ENCODE data around the gene MRPL27.

MRPL27 gene

DNA sequence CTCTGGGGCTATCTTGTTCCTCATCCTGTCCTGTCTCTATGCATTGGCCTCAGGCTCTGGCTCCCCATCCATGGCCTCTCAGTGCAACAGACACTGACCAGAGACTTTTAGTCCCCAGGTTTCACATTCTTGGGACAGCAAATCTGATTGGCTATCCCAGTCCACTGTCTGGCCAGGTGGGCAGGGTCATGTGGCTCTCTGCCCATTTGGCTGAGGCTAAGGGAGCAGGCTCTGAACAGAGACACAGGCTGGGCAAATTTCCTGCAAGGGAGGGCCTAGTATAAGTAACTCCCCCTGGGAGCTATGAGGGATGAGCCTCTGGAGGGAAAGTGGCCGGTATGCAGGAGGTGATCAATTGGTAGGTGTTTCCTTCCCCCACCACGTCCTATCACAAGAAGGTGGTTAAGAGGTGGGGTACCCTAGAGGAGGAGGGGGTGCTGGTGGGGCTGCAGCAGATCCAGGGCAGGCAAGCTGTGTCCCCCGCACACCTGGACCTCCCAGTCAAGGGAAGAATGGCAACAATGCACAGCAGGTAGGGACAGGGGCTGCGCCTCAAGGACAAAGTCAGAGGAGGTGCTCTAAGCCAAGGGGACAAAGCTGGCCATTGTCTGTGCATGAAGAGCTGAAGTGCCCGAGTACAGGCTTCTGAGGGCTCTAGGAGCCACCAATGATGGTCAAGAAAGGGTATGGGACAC, 13.8 kb downstream of the MRPL27 start:
- DNase-seq: no peak

DNA sequence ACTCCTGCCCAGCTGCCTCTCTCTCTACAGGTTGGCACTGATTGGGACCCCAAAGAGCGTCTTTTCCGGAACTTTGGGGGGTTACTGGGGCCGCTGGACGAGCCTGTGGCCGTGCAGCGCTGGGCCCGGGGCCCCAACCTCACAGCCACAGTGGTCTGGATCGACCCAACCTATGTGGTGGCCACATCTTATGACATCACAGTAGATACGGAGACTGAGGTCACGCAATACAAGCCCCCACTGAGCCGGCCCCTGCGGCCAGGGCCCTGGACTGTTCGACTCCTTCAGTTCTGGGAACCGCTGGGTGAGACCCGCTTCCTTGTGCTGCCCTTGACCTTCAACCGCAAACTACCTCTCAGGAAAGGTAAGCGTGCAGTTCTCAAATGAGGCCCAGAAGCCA, 14.8 kb downstream of the MRPL27 start:
- DNase-seq: no peak

DNA sequence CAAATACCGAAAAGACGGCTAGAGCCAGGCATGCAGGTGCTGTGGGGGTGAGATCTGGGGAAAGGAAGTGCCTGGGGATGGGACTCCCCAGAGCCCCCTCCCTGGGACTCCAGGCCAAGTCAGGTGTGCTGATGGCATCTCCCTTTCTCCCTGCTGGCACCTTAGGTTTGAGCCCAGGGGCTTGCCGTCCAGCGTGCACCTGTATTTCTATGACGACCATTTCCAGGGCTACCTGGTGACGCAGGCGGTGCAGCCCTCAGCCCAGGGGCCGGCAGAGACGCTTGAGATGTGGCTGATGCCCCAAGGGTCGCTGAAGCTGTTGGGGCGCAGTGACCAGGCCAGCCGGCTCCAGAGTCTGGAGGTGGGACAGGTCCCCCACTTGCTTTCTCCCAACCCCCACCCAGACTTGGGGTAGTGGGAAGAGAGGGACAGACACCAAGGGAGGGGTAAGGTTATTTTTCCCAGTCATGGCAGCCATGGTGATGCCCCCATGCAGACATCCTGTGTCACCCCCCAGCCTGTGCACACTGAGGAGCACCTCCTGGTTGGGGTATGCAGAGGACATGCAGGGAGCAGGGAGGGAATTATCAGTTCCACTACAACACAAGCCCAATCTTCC, 16.0 kb downstream of the MRPL27 start:
- no peak for DNase-seq

DNA sequence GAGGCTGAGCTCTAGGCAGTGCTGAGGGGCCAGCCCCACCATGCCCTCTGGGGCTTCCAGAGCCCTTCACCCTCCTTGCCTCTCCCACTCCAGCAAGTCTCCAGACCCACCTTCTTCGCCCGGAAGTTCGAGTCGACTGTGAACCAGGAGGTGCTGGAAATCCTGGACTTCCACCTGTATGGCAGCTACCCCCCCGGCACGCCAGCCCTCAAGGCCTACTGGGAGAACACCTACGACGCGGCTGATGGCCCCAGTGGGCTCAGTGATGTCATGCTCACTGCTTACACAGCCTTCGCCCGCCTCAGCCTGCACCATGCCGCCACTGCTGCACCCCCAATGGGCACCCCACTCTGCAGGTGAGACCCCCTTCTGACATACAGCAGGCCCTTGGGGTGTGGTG, 16.6 kb downstream of the MRPL27 start:
- DNase-seq: no peak

DNA sequence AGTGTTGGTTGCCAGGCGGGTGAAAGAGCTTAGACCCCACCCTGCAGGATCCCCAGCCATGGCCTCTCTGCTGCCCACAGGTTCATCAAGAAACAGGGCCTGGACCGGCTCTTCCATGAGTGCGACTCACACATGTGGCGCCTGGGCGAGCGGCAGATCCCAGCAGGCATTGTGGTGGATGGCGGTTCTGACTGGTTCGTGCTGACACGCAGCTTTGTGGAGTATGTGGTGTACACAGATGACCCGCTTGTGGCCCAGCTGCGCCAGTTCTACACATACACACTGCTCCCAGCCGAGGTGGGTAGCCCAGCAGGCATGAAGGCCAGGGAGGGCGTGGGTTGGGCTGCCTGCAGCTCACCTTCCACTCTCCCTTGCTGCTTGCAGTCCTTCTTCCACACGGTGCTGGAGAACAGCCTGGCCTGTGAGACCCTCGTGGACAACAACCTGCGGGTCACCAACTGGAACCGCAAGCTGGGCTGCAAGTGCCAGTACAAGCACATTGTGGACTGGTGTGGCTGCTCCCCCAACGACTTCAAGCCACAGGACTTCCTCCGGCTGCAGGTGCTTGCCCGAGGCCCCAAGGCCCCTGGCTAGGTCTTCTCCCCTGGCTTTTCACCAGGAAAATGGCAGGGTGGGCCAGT, 17.2 kb downstream of the MRPL27 start:
- DNase-seq: no peak

DNA sequence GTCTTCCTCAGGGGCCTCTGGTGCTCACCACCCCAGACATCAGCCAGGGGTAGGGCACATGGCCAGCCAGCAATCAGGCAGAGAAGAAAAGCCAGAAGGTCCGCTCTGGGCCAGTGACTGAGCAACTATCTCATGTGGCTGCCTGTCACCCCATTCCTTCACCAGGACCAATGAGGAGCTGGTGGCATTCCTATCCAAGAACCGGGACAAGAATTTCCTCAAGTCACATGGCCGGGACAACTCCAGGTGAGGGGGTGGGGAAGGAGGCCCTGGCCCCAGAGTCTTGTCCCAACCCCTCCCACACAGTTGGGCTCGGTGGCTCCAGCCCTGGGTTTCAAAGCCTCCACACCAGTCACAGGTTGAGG, 17.7 kb downstream of the MRPL27 start:
- DNase-seq: no peak

DNA sequence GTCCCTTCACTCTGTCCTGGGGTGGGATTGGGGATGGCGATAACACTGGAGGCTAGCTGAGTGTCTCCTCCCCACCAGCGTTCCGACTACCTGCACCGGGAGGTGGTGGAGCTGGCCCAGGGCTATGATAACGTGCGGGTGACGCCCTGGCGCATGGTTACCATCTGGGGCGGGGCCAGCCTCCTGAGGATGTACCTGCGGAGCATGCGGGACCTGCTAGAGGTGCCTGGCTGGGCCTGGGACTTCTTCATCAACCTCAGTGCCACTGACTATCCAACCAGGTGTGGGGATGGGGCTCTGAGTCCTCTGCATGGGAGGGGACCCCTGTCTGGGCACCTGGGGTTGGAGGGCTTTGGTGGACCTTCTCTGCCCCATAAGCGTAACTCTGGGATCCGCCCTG, 18.2 kb downstream of the MRPL27 start:
- DNase-seq: no peak

DNA sequence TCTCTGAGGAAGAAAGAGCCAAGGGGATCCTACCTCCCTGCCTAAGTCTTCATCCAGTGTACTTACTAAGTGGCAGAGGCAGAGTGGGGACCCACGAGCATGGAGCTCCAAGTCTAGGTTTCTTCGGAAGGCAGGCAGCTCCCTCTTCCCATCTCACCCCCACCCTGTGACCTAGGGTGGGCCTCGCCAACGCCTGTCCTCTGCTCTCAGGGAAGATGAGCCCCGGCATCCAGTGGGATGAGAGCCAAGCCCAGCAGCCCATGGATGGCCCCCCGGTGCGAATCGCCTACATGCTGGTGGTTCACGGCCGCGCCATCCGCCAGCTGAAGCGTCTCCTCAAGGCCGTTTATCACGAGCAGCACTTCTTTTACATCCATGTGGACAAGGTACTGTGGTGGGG, 18.8 kb downstream of the MRPL27 start:
- no peak for DNase-seq

DNA sequence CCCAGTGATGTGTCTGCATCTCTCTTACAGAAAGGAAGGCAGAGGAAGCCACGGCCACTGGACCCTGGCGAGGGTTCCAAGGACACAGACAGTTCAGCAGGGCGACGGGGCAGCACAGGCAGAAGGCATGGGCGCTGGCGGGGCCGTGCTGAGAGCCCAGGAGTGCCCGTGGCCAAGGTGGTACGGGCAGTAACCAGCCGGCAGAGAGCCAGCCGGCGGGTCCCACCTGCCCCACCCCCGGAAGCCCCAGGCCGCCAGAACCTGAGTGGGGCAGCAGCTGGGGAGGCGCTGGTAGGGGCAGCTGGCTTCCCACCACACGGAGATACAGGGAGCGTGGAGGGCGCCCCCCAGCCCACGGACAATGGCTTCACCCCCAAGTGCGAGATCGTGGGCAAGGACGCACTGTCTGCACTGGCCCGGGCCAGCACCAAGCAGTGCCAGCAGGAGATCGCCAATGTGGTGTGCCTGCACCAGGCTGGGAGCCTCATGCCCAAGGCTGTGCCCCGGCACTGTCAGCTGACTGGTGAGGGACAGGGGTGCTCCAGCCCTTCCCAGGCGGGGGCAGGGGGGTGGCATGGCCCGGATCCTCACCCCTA, 19.3 kb downstream of the MRPL27 start:
- no peak for DNase-seq

DNA sequence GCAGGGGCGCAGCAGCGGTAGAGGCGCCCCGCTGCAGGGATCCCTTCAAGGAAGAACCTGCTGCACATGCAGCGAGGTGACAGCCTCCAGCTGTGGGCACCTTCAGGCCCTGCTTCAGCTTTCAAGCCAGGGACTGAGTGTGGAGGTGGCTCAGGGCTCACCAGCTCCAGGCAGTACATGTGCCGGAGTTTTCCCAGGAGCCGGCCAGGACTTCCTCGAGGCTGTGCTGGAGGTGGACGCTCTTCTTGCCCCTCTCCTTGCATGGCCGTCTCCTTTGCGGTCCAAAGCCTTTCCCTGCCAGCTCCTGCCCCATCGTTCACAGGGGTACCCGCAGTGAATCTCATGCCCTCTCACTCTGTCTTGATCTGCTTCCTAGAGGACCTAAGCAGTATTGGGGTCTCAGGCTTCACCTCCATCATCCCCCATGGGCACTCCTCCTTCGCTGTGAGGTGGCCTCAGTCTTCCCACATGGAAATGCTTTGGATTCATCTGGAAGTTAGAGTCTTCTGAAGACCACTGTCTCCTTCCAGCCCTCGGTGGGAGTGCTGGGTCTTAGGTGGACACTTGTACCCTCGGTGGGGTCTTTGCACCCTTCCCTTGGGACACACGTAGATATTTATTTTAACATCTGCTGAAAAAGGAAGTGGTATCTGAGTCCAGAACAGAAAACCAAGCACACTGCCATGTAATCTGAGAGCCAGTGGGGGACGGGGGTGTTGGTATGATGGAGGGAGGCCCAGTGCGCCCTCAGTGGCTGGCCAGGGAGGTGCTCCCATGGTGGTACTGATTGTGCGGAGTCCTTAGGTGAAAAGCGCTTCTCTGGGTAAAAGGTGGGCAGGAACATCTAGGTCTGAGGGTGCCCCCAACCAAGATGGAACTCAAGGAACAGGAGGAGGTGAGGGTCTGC, 20.0 kb downstream of the MRPL27 start:
- no peak for DNase-seq

DNA sequence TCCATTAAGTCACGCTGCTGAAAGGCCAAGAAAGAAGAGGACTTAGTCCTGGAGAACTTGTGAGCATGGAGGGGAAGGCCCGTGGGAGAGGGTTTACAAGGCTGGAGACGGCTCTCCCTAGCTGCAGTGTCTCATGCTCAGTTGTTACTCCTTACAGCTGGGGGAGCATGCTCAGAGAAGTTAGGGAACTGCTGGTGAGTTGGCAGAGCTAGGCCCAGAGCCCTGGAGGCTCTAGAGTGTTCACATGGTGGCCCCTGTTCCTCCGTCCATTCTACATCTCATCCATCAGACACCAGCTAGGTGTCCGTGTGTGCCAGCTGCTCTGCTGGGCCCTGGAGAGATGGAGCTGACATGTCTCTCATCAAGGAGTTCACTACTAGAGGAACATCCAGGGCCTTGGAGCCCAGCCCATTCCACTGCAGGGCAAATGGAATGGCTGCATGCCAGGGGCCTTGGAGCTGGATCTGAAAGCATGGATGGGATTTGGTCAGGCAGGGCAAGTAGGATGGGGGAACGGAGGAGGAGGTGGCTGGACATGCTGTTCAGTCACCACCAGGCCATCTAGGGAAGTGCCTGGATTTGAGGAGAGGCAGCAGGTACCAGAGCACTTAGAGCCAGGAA, 20.8 kb downstream of the MRPL27 start:
- no peak for DNase-seq

DNA sequence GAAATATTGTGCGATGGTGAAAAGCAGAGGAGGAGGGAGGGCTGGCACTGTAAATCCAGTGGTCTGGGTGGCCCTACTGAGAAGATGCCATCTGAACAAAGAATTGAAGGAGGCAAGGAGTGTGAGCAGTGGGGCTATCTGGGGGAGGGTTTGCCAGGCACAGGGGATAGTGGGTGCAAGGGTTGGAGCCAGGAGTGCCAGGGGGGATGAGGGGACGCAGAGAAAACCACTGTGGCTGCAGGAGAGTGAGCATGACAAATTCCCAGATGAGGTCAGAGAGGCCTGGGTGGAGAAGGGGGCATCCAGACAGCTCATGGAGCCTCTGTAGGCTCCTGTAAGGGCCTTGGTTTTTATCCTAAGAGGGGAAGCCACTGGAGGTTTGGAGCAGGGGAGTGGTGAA, 22.3 kb downstream of the MRPL27 start:
- no peak for DNase-seq

DNA sequence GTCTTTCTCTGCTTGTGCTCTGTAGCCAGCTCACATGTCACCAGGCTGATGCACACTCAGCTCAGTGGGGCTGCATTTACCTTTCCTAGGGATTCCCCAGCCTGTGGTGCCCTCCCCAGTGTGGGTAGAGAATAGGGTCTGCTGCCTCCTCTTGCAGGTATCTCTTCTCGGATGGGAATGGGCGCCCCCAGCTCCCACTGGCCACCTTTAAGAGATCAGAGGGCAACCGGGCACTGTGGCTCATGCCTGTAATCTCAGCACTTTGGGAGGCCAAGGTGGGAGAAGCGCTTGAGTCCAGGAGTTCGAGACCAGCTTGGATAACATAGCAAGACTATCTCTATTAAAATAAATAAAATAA, 23.8 kb downstream of the MRPL27 start:
- no peak for DNase-seq

DNA sequence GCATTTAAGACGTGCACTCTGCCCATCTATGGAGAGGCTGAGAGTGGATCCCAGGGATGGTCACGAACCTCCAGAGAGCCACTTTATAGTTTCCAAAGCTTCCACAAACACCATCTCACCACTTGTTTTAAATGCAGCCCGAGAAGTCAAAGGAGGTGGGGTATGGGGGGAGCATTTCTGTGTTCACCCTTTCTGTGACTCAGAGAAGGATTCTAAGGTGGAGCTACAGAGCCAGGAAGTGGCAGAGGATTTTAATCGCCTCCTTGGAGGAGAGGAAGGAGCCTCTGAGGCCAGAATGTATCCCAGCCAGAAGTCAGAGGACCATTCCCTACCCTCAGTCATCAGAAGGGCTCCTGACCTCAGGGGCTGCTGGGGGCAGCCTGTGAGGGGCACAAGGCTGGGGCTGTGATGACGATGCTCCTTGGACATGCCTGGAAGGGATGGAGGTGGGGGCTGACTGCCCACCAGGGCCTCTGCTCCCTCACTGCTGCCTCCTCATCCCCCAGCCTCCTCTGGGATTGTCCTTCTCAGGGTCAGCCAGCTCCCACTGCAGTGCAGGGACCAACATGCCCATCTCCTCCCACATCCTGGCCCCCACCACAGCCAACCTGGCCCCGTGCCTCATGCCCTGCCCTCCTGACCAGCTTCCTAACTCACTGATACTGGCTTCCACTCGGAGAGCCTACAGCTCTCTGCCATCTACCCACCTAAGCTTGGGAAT, 24.3 kb downstream of the MRPL27 start:
- DNase-seq: no peak

DNA sequence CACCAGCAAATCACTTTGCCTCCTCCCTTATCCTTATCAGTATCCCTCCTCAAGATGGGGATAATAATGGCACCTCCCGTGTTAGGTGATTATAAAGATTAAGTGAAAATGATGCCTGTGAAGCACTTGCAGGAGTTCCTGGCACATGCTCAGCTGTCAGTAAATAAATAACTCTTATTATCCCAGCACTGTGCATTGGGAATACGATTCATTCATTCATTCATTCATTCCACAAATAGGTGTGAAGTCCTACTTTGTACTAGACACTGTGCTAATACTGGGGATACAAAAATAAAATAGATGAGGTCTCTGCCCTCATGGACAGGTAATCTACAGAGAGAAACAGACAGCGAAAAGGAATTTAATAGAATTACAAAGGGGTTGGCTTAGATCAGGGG, 25.1 kb downstream of the MRPL27 start:
- DNase-seq: no peak

DNA sequence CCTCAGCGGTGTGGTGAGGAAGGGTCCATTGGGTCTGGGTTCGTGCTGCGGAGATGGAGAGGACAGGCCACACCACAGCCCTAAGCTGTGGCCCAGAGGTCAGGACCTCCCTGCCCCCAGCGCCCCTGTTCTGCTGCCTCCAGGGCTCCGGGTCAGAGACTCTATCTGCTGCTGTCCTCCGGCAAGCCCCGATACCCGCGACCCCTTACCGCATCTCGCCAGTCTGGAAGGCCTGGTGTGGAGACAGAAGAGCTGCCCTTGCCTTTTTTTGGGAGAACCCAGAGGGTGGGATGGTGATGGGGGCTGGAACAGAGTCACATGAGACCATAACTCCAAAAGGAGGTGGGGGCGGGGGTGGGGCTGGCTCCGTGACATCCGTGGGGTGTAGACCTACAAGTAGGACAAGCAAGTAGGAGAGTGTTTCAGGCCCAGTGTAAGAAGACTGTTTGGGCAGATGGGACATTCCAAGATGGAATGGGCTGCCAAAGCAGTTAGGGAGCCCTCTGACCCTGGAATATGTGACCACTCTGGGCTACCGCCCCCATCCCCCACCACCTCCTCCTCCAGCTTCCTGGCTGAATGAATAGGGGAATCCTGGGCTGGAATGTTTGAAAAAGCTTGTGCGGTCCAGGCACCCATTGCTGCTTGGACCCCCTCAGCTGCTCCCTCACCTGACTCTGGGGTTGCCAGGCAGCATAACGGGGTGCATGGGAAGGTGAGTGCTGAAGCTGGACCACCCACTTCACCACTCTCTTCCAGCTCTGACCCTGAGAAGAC, 25.7 kb downstream of the MRPL27 start:
- DNase-seq: no peak

DNA sequence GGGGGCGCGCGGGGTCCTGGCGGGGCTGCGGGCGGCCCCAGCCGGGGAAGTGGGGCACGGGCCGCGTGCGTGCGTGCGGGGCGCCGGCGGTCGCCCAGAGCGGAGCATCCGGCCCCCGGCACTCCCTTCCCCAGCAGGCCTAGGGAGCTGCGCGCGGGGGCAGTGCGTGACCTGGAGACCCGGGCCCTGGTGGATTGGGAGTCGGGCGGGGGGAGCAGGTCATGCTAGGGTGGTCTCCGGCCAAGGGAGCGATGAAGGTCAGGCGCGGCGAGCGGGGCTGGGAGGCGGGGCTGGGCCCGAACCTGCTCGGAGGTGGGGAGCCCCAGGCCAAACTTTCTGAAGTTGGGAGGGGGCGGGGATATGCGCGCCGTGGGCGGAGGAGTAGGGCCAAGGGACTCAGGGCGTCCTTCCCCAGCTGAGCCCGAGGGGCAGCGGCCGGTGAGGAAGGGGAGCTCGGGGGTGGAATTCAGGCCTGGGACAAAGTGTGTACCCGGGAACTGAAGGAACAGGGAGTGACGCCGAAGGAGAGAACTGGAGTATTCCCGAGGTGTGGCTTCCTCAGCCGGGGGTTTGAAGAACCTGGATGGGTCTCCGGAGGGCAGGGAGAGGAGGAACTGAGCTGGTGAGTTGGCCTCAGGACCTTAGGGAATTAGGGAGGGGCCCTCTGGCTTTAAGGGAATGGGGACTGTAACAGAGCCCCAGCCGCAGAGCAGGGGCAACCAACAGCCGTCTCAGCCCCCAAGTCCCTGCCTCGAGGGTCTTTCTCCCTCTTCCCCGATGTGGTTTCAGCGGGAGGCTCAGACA, 26.5 kb downstream of the MRPL27 start:
- DNase-seq: peak; percentile 67

DNA sequence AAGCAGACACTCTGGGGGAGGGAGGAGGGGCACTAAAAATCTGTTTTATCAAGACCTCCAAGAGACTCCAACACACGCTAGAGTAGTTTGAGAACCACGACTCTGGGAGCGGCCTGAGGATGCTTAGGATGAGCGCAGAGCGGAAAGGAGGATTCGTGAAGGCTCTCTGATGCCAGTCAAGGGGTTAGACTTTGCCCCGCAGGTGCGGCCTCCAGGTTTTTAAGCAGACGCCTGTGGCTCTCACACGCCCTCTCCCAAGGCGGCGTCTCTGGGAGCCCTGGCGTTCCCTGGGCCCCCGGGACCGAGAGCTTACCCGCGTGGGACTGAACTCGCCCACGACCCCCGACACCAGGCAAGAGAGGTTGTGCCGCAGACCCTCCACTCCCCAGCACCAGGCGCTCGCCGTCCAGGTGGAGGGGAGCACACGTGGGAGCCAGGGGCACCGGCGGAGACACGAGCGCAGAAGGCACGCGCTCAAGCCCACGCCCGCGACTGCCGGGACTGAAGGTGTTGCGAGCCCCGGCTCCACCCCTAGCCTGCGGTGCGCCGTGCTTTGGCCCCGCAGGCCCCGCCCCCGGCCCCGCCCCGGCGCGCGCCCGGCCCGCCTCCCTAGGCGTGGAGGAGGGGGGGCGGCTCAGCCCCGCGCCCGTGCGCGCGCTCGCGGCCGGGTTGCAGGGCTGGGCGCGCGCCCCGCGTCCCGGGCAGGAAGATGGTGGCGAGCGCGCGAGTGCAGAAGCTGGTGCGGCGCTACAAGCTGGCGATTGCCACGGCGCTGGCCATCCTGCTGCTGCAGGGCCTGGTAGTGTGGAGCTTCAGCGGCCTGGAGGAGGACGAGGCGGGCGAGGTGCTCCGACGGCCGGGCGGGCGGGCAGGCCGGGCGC, 27.3 kb downstream of the MRPL27 start, which contains the start of gene XYLT2:
TSS of gene XYLT2 (plus strand) at position 695 of the 881 bp plus-strand sequence. CDS start at position 710, 15 bp downstream.
- DNase-seq: peak; percentile 92

DNA sequence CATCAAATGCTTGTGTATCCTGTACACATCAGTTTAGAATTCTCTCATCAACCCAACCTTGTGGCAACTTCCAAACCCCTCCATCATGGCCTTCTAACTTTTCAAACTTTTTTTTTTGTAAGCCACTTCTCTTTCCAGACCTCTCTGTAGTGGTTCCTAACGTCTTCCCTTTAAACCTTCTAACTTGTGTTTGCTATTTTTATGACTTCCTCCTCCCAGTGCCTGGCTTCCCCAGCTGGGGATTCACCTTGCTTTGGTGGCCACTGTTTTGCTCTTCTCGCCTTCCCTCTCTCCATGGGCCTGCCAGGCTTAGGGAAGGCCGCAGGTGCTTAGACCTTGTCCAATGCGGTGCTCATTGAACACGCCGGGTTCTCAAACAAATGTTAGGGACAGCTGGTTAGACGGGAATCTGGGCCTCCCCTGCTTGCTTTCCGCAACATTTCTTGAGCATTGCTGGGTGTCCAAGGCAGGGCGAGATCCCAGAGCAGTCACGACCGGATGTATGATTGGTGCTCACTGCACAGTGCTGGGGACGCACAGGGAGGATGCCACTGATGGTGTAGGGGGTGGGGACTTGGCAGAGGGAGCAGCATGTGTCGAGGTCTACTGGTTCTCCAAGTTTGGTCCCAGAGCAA, 28.1 kb downstream of the MRPL27 start:
- DNase-seq: no peak

Measured in hematopoietic multipotent progenitor cell treated with erythropoietin and hydrocortisone succinate and interleukin-3 and kit ligand, for 4 days (in vitro differentiated cells).